Measurements from ENCODE around the gene OR6V1. TPM values are rescaled to one million over a fixed set of nuclear protein-coding genes. Genes with fewer than 3 reads are reported as not detected.

OR6V1 gene
- total and polyA plus RNA-seq, 3 donors from 2014 or later = not detected

- no peak overlapping the region for H3K4me3 ChIP-seq
- H3K27me3 ChIP-seq = no peaks in the 10 kb centered on the region
- intact Hi-C loops (cut with DNase I; ENCODE audit: low total_unique reads) = no loop called here
- no peak overlapping the region for H3K27ac ChIP-seq
- no peaks in the 10 kb centered on the region for H3K36me3 ChIP-seq (ENCODE audit: low read depth, missing control alignments)
- TF ChIP-seq CTCF (IDR thresholded peaks at IDR 0.05) (no peak), POLR2A (IDR thresholded peaks at IDR 0.05) (no peak)
- no peak for DNase-seq
- no peaks in the 10 kb centered on the region for H3K4me1 ChIP-seq
- no peaks in the 10 kb centered on the region for H3K9me3 ChIP-seq
These were observed 29.1 kb upstream of the OR6V1 start for GRCh38 chr7:143023047-143023446.

- Histone ChIP-seq H3K4me1 (no peaks in the 10 kb centered on the region), H3K9me3 (no peaks in the 10 kb centered on the region), H3K4me3 (no peak overlapping the region), H3K27me3 (no peaks in the 10 kb centered on the region), H3K36me3 (ENCODE audit: low read depth, missing control alignments) (no peaks in the 10 kb centered on the region), H3K27ac (no peak overlapping the region)
- DNase-seq = no peak
- 85 to 89% methylated on average over 2 of the region's 2 CpGs for WGBS, 2 donors
- TF ChIP-seq POLR2A (IDR thresholded peaks at IDR 0.05) (no peak), CTCF (IDR thresholded peaks at IDR 0.05) (no peak)
- intact Hi-C loops (cut with DNase I; ENCODE audit: low total_unique reads) = no loop called here
These were observed 26.8 kb upstream of the OR6V1 start for GRCh38 chr7:143025371-143025770.

DNA sequence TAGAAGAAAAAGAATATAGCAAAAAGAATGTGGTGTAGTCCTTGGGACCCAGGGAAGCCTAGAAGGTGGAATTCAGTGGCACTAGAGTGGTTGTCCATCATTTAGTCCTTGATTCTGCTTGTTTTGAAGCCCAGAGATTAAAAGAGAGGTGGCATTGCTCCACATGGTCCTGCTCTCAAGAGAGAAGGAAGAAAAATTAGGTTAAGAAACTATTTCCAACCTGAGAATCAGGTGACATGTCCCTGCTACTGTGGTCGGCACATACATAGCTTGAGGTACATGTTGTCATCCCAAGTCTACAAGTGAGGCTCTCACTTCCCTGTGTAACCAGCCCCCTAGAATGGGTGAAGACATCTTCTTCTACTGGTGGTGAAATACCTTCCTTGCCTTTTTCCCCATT is 25.1 kb upstream of the OR6V1 start, which contains the start of gene OR9A2:
Gene OR9A2, minus strand, starts transcription at position 101 of the 400 bp plus-strand sequence. Its CDS starts 0 bp downstream, at position 101.
- intact Hi-C loops (cut with DNase I; ENCODE audit: low total_unique reads) = no loop called here
- no peaks in the 10 kb centered on the region for H3K27me3 ChIP-seq
- no peaks in the 10 kb centered on the region for H3K36me3 ChIP-seq (ENCODE audit: low read depth, missing control alignments)
- no peak within 1 kb of the TSS for H3K27ac ChIP-seq
- no peak within 1 kb of the TSS for H3K4me3 ChIP-seq
- H3K4me1 ChIP-seq = no peaks in the 10 kb centered on the region
- TF ChIP-seq POLR2A (IDR thresholded peaks at IDR 0.05) = no peak
- no peak for TF ChIP-seq CTCF (IDR thresholded peaks at IDR 0.05)
- DNase-seq = no peak
- 90 to 93% methylated on average over 1 of the region's 1 CpG for WGBS, 2 donors
- H3K9me3 ChIP-seq = no peaks in the 10 kb centered on the region

GRCh38 chr7:143027683-143028082 is 24.5 kb upstream of the OR6V1 start:
- Histone ChIP-seq H3K4me1 (no peaks in the 10 kb centered on the region), H3K4me3 (no peak overlapping the region), H3K36me3 (ENCODE audit: low read depth, missing control alignments) (no peaks in the 10 kb centered on the region), H3K27me3 (no peaks in the 10 kb centered on the region), H3K27ac (no peak overlapping the region), H3K9me3 (no peaks in the 10 kb centered on the region)
- DNase-seq = no peak
- TF ChIP-seq POLR2A (IDR thresholded peaks at IDR 0.05) = no peak
- TF ChIP-seq CTCF (IDR thresholded peaks at IDR 0.05) = no peak
- intact Hi-C loops (cut with DNase I; ENCODE audit: low total_unique reads) = no loop called here
- WGBS, 2 donors = 82 to 97% methylated on average over 2 of the region's 2 CpGs

DNA sequence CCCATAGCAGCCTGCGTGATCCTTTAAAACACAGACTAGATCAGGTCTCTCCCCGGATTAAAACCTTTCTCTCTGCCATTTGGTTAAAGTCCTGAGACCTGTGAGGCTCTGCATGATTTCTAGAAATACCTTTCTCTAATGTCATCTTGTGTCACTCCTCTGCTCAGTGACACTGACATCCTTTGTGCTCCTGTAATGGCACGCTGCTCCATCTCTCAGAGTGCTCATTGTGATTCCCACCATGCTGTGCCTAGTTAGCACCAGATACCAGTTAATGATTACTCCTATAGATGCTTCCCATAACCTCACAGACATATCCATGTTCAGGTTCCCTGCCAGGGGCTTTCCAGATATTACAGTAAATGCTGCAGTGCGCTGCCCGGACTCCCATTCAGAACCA is 13.5 kb upstream of the OR6V1 start:
- DNase-seq = no peak
- 89 to 93% methylated on average over 5 of the region's 5 CpGs for WGBS, 2 donors
- no peaks in the 10 kb centered on the region for H3K9me3 ChIP-seq
- no peaks in the 10 kb centered on the region for H3K27me3 ChIP-seq
- intact Hi-C loops (cut with DNase I; ENCODE audit: low total_unique reads) = no loop called here
- H3K27ac ChIP-seq = no peak overlapping the region
- TF ChIP-seq CTCF (IDR thresholded peaks at IDR 0.05) (no peak), POLR2A (IDR thresholded peaks at IDR 0.05) (no peak)
- peaks cover 3% of the 10 kb centered on the region for H3K4me1 ChIP-seq
- no peaks in the 10 kb centered on the region for H3K36me3 ChIP-seq (ENCODE audit: low read depth, missing control alignments)
- no peak overlapping the region for H3K4me3 ChIP-seq
